GM12872 (cell line): ENCODE measurements around the gene GPR89A.

Source experiments
- TF ChIP-seq, protein P1 (sequence below): IDR thresholded peaks from 3 replicates; pipeline ENCODE4 v1.5.1; 2011; ENCODE audit warnings: low read depth, mild to moderate bottlenecking, low read length, moderate library complexity; ENCODE audit not compliant: insufficient read depth

GPR89A gene

GRCh38 chr1:145692785-145693443, 85.1 kb downstream of the GPR89A start:
- TF ChIP-seq, protein P1, sequence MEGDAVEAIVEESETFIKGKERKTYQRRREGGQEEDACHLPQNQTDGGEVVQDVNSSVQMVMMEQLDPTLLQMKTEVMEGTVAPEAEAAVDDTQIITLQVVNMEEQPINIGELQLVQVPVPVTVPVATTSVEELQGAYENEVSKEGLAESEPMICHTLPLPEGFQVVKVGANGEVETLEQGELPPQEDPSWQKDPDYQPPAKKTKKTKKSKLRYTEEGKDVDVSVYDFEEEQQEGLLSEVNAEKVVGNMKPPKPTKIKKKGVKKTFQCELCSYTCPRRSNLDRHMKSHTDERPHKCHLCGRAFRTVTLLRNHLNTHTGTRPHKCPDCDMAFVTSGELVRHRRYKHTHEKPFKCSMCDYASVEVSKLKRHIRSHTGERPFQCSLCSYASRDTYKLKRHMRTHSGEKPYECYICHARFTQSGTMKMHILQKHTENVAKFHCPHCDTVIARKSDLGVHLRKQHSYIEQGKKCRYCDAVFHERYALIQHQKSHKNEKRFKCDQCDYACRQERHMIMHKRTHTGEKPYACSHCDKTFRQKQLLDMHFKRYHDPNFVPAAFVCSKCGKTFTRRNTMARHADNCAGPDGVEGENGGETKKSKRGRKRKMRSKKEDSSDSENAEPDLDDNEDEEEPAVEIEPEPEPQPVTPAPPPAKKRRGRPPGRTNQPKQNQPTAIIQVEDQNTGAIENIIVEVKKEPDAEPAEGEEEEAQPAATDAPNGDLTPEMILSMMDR = no peak

GRCh38 chr1:145695821-145696629, 88.2 kb downstream of the GPR89A start:
- TF ChIP-seq, protein P1 = no peak

- TF ChIP-seq, protein P1 = no peak
Measured at GRCh38 chr1:145696630-145696960, 88.8 kb downstream of the GPR89A start.

- TF ChIP-seq, protein P1 = no peak
Measured at GRCh38 chr1:145701306-145701862, 93.6 kb downstream of the GPR89A start.

DNA sequence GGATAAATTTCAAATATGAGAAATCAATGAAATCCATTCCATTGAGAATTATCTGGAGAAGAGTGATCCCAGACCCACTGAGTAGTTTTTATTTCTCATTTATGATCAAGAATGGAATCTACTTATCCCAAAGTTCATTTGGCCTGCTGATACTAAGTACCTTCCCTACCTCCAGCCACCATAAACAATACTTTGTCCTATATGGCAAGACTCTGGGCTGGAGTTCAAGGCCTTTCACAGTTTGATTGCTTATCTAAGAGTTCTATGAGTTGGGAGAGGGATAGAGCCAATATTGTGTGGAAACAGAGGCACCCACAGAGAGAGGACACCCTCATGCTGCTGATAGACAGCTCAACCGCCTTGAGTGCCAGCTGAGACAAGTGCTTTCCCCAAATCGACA, 94.3 kb downstream of the GPR89A start:
- TF ChIP-seq, protein P1 = no peak

GRCh38 chr1:145702826-145703225, 95.0 kb downstream of the GPR89A start:
- TF ChIP-seq, protein P1 = no peak

GRCh38 chr1:145705622-145706021, 97.8 kb downstream of the GPR89A start:
- TF ChIP-seq, protein P1 = no peak
